Aorta (tissue), 5 donors: ENCODE results near the gene FHIT. TPM values are rescaled to one million over a fixed set of nuclear protein-coding genes. Genes with fewer than 3 reads are reported as not detected.

ENCODE experiments used
- ATAC-seq: fragments of 200-7000 bp; cut with Tn5 transposase; one replicate; pipeline ENCODE4 v1.9.1; 2022; ENCODE audit warnings: moderate library complexity; ENCODE audit not compliant: low FRiP score
- DNase-seq, 2 donors: peaks; one replicate each; pipeline ENCODE4 v3.0.0-alpha.2; 2020
- H3K27ac ChIP-seq, 2 donors: one replicate each; pipeline ENCODE4 v1.5.1; 2013; ENCODE audit warnings: low read length in 2 of 2, mild to moderate bottlenecking in 2 of 2, moderate library complexity in 2 of 2, control low read depth in 1 of 2, inconsistent platforms in 1 of 2, low read depth in 1 of 2
- H3K27me3 ChIP-seq, 2 donors: one replicate each; pipeline ENCODE4 v1.6.1; 2013; ENCODE audit warnings: control low read depth in 1 of 2, low read length in 1 of 2, mild to moderate bottlenecking in 1 of 2, moderate library complexity in 1 of 2; ENCODE audit not compliant: insufficient read depth in 2 of 2, control insufficient read depth in 1 of 2
- H3K36me3 ChIP-seq, 2 donors: one replicate each; pipeline ENCODE4 v1.6.1; 2013; ENCODE audit warnings: control low read depth in 1 of 2, low read length in 1 of 2, mild to moderate bottlenecking in 1 of 2; ENCODE audit not compliant: insufficient read depth in 2 of 2, control insufficient read depth in 1 of 2
- H3K4me1 ChIP-seq, 2 donors: one replicate each; pipeline ENCODE4 v1.6.1; 2013; ENCODE audit warnings: low read length in 2 of 2, control low read depth in 1 of 2, mild to moderate bottlenecking in 1 of 2, moderate library complexity in 1 of 2; ENCODE audit not compliant: insufficient read depth in 2 of 2, control insufficient read depth in 1 of 2
- H3K4me3 ChIP-seq, 2 donors: one replicate each; pipeline ENCODE4 v1.5.1; 2013; ENCODE audit warnings: low read length in 2 of 2, control low read depth in 1 of 2, mild to moderate bottlenecking in 1 of 2
- H3K9me3 ChIP-seq: one replicate; pipeline ENCODE4 v1.6.1; 2013; ENCODE audit warnings: mild to moderate bottlenecking, low read length; ENCODE audit not compliant: control insufficient read depth
- WGBS, 2 donors: extraction: QIAGEN DNeasy Blood & Tissue Kit; methylation state at CpG; one replicate each; pipeline ENCODE4 v1.1.7; 2013; 5-methylcytosine and 5-hydroxymethylcytosine counted together
- intact Hi-C, 2 donors: fragments of 100-400 bp; cut with DNase I; formaldehyde crosslinking; loops; one replicate each; pipeline versions ENCODE4 v1.14.2 to v1.15.0; 2022
- polyA plus RNA-seq, 2 donors: library from polyadenylated mRNA; stranded (reverse); fragments of 200-250 nt; gene quantifications; one replicate each; pipeline ENCODE4 v1.2.3, GENCODE V29; 2013
- total RNA-seq, 2 donors: library from RNA; stranded (reverse); fragmentation: NEBNext Ultra II Directional; extraction: Animal tissue kit (Norgen Biotek cat#: 25700); gene quantifications; one replicate each; pipeline ENCODE4 v1.2.1, GENCODE V29; 2021
- donor health status: healthy with polysubstance abuse.
- donor health status: Bipolar disorder and iron deficiency.
- donor health status: DM: no; HTN: no; CAD: no.
- donor health status: DM: no; HTN: no; CAD: no.
- donor health status: DM: yes; HTN: yes; CAD: no.

The FHIT gene
- total and polyA plus RNA-seq, 4 donors = 1.1 to 9.2 (median 3.0) TPM

DNA sequence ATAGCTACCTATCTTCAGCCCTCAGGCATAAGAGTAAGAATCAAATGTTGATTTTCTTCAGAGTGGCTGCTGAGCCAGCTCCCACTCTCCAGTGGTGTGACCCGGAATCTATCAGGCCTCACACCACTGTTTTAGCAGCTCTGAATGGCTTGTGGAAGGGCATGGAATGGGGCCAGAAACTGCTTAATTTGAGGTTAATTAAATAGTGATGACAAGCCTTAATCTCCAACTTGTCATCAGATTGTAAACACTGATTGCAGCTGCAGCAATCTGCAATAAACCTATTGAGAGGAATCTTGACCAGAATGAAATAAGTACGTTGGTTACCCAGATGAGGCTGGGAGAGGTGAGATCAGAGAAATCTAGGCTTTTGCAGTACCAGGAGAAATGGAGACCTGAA lies 317.4 kb downstream of the FHIT start:
- ATAC-seq (no peak), DNase-seq (no peak)
- Histone ChIP-seq H3K4me1 (no peaks in the 10 kb centered on the region), H3K27ac (no peak overlapping the region), H3K36me3 (no peaks in the 10 kb centered on the region), H3K4me3 (no peak overlapping the region), H3K27me3 (no peaks in the 10 kb centered on the region), H3K9me3 (no peaks in the 10 kb centered on the region)
- intact Hi-C loops = no loop called here
- 77 to 86% methylated on average over 2 of the region's 2 CpGs for whole genome bisulfite sequencing, 2 donors

- H3K27me3 ChIP-seq = no peaks in the 10 kb centered on the region
- H3K36me3 ChIP-seq = no peaks in the 10 kb centered on the region
- H3K27ac ChIP-seq = no peak overlapping the region
- 89 to 95% methylated on average over 1 of the region's 1 CpG for WGBS, 2 donors
- intact Hi-C loops = no loop called here
- DNase-seq = no peak
- H3K4me3 ChIP-seq = no peak overlapping the region
- ATAC-seq = no peak
- H3K9me3 ChIP-seq = no peaks in the 10 kb centered on the region
- H3K4me1 ChIP-seq = no peaks in the 10 kb centered on the region
These were observed 318.6 kb downstream of the FHIT start for GRCh38 chr3:60932643-60933042.

DNA sequence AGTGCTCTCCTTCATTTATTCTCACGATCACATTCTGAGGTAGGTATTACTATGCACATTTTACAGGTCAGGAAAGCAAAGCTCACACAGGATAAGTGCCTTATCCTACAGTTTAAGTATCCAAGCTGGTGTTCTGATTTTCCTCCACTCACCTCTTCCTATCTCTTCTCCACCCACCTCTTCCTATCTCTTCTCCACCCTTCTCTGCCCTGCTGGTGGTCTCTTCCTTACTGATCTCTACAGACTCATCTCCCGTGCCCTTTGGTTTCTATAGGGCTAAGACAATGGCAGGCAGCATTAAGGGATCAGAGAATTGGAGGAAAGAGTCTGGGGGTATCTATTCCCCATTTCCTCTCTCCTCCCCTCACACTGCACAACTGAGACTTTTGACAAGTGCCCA lies 319.1 kb downstream of the FHIT start:
- intact Hi-C loops = no loop called here

DNA sequence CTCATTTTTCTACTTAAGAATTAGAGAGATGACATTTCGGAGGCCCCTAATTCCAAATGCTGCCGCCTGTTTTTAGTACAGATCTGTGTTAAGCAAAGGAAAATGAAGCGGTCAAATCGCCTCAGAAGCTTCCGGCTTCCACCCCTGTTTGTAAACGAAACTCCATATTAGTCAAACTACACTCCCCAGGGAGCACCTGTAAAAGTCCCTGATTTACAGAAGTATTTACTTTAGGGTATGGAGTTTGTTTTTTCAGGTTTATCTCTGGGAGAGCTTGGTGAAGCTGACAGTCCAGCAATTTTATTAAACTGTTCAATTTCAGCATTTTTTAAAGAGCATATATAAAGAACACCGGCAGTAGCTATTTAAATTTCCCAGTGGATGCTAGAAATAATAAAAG lies 319.8 kb downstream of the FHIT start:
- DNase-seq (no peak), ATAC-seq (no peak)

More for the DNA sequence above, 319.1 kb downstream of the FHIT start:
- Histone ChIP-seq H3K4me3 (no peak overlapping the region), H3K9me3 (no peaks in the 10 kb centered on the region), H3K27me3 (no peaks in the 10 kb centered on the region), H3K27ac (no peak overlapping the region), H3K4me1 (no peaks in the 10 kb centered on the region), H3K36me3 (no peaks in the 10 kb centered on the region)
- ATAC-seq (no peak), DNase-seq (no peak)
- WGBS, 2 donors = 70 to 80% methylated on average over 2 of the region's 2 CpGs

DNA sequence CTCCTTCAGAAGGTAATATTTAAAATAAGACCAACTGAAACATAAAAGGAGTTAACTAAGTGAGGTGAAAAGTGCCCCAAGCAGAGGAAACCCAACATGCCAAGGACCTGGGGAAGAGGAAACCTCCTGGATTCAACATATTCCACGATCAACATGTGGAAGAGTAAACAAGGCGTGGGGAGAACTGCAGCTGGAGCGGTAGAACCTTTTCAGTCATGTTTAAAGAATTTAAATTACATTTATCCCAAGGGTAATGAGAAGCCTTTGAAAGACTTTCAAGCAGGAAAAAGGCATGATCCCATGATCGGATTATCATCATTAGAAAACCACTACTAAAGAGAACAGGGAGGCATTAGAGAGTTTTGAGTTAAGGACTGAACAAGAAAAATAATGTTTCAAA lies 330.7 kb downstream of the FHIT start:
- intact Hi-C loops = no loop called here
- 64 to 73% methylated on average over 4 of the region's 4 CpGs for WGBS, 2 donors
- Histone ChIP-seq H3K27ac (no peak overlapping the region), H3K27me3 (no peaks in the 10 kb centered on the region), H3K4me3 (no peak overlapping the region), H3K36me3 (no peaks in the 10 kb centered on the region), H3K9me3 (no peaks in the 10 kb centered on the region), H3K4me1 (no peaks in the 10 kb centered on the region)
- DNase-seq (no peak), ATAC-seq (no peak)

More for the DNA sequence above, 319.8 kb downstream of the FHIT start:
- intact Hi-C loops = no loop called here
- H3K4me1 ChIP-seq = no peaks in the 10 kb centered on the region
- H3K36me3 ChIP-seq = no peaks in the 10 kb centered on the region
- no peak overlapping the region for H3K27ac ChIP-seq
- no peak overlapping the region for H3K4me3 ChIP-seq
- no peaks in the 10 kb centered on the region for H3K9me3 ChIP-seq
- H3K27me3 ChIP-seq = no peaks in the 10 kb centered on the region
- WGBS, 2 donors = 38 to 59% methylated on average over 7 of the region's 7 CpGs

GRCh38 chr3:60919296-60919695 lies 332.0 kb downstream of the FHIT start:
- no peaks in the 10 kb centered on the region for H3K4me1 ChIP-seq
- H3K27ac ChIP-seq = no peak overlapping the region
- ATAC-seq = no peak
- no peak overlapping the region for H3K4me3 ChIP-seq
- no peaks in the 10 kb centered on the region for H3K36me3 ChIP-seq
- WGBS, 2 donors = 96 to 97% methylated on average over 2 of the region's 2 CpGs
- DNase-seq = no peak
- no peaks in the 10 kb centered on the region for H3K9me3 ChIP-seq
- intact Hi-C loops = no loop called here
- H3K27me3 ChIP-seq = no peaks in the 10 kb centered on the region

DNA sequence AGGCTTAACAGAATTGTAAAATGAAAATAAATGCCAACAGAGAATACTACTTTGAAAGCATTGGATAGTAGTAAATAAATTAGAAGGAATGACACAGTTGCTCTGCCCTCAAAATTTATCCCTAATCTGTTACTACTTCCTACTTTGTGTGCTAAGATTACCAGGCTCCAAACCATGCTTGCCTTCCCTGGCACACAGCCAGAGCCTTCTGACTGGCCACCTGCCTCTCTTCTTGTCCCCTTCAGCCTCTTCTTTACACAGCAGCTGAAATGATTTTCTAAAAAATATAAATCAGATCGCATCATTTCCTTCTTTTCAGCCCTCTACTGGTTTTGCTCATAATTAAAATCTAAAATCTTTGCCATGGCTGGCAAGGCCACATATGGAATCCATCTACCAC lies 334.1 kb downstream of the FHIT start:
- no peaks in the 10 kb centered on the region for H3K4me1 ChIP-seq
- 71 to 90% methylated on average over 1 of the region's 1 CpG for WGBS, 2 donors
- H3K27ac ChIP-seq = no peak overlapping the region
- intact Hi-C loops = no loop called here
- no peak for ATAC-seq
- DNase-seq = no peak
- H3K27me3 ChIP-seq = no peaks in the 10 kb centered on the region
- H3K36me3 ChIP-seq = no peaks in the 10 kb centered on the region
- H3K9me3 ChIP-seq = no peaks in the 10 kb centered on the region
- no peak overlapping the region for H3K4me3 ChIP-seq

DNA sequence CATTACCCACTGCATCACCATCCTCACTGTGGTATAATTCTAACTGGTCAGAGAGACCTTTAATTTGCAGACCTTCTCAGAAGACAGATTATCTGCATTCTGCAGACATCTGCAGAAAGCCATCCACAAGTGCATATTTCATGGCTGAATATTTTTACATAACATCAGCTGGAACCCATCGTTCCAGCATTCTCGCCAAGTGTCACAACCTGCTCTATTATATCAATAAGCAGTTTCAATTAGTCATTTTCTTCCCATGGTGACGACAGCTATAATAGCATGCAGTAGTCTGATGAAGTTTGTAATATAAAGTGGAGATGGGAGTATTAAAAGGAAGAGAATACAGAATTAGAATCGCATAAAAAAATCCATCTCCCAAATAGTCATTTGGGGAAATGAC lies 334.7 kb downstream of the FHIT start:
- intact Hi-C loops = no loop called here
- ATAC-seq (no peak), DNase-seq (no peak)
- WGBS, 2 donors = 83% methylated on average over 4 of the region's 4 CpGs
- no peaks in the 10 kb centered on the region for H3K27me3 ChIP-seq
- H3K4me3 ChIP-seq = no peak overlapping the region
- no peak overlapping the region for H3K27ac ChIP-seq
- no peaks in the 10 kb centered on the region for H3K9me3 ChIP-seq
- no peaks in the 10 kb centered on the region for H3K4me1 ChIP-seq
- no peaks in the 10 kb centered on the region for H3K36me3 ChIP-seq

DNA sequence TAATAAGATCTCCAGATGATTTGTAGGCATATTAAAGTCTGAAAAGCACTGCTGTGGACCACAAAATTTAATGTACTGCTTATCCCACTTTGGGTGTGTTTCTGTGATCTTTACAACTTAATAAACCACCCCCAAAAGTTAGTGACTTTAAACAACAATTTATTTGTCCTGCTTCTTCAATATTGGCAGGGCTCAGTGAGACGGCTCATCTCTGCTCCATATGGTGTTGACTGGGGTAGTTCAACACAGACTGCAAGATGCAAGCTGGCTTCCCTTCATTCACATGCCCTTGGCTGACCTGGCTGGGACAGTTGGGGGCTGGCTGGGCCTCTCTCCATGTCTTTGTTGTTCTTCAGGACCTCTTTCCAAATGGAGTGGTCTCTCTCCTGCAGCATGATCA lies 337.8 kb downstream of the FHIT start:
- H3K36me3 ChIP-seq = no peaks in the 10 kb centered on the region
- no peaks in the 10 kb centered on the region for H3K27me3 ChIP-seq
- intact Hi-C loops = no loop called here
- DNase-seq (no peak), ATAC-seq (no peak)
- H3K4me1 ChIP-seq = no peaks in the 10 kb centered on the region
- WGBS, 2 donors = 95% methylated on average over 1 of the region's 1 CpG
- no peak overlapping the region for H3K27ac ChIP-seq
- H3K4me3 ChIP-seq = no peak overlapping the region
- no peaks in the 10 kb centered on the region for H3K9me3 ChIP-seq
